ENCODE results near the gene TMEM178A. TPM values are rescaled to one million over a fixed set of nuclear protein-coding genes. Genes with fewer than 3 reads are reported as not detected.

Gene TMEM178A
- total RNA-seq, 2 experiments from 2014 or later: 0.25 to 0.38 TPM

DNA sequence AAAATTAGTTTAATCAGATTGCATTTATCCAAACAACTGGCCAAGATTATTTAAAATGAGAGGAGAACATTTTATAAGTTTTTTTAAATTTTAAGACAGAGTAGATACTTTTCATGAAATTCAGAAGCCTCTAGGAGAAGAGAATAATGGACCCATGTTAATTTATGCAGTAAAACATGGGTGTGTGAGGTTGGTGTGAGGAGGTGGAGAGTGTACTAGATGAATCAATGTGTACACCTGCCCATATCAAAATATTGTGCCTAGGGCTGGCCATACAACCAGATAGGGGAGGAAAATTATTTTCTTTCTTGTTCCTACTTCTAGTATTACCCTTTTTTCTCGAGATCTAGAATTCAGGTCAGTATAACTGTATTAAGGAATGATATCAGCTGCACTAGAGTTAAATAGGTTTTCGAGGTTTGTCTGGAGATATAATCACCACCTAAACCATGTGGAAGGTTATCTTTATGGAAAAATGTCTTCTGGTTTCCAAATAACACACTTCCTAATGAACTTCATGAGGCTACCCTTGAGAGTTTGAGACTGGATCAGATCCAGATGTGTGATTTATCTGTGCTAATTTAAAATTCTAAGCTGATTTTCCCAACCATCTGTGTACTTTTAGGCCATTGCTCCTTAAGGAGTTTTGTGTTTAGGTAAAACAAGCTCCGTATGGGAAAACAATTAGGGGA is 37.6 kb downstream of the TMEM178A start:
- no peaks in the 10 kb centered on the region for H3K36me3 ChIP-seq (ENCODE audit: insufficient read depth, low read length)
- TF ChIP-seq, protein P1, sequence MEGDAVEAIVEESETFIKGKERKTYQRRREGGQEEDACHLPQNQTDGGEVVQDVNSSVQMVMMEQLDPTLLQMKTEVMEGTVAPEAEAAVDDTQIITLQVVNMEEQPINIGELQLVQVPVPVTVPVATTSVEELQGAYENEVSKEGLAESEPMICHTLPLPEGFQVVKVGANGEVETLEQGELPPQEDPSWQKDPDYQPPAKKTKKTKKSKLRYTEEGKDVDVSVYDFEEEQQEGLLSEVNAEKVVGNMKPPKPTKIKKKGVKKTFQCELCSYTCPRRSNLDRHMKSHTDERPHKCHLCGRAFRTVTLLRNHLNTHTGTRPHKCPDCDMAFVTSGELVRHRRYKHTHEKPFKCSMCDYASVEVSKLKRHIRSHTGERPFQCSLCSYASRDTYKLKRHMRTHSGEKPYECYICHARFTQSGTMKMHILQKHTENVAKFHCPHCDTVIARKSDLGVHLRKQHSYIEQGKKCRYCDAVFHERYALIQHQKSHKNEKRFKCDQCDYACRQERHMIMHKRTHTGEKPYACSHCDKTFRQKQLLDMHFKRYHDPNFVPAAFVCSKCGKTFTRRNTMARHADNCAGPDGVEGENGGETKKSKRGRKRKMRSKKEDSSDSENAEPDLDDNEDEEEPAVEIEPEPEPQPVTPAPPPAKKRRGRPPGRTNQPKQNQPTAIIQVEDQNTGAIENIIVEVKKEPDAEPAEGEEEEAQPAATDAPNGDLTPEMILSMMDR (conservative IDR thresholded peaks at IDR 0.05; ENCODE audit: low read length): no peak
- no peak for TF ChIP-seq EZH2phosphoT487 (IDR thresholded peaks at IDR 0.05; ENCODE audit: borderline replicate concordance, low read depth, low read length)
- H3K4me1 ChIP-seq (ENCODE audit: insufficient read depth, low read length, poor library complexity, severe bottlenecking): no peaks in the 10 kb centered on the region
- H3K9me3 ChIP-seq (ENCODE audit: low read length): peaks cover 16% of the 10 kb centered on the region; the same call in 1 of the 2 replicates
- CTCF ChIA-PET (ENCODE audit: unreplicated experiment): no interaction called here
- no peaks in the 10 kb centered on the region for H4K20me1 ChIP-seq (ENCODE audit: insufficient read depth, low read length)
- no peak overlapping the region for H3K27ac ChIP-seq (ENCODE audit: low read depth, low read length, poor library complexity, severe bottlenecking)
- H3K9me2 ChIP-seq (ENCODE audit: insufficient read depth, low read length): no peaks in the 10 kb centered on the region
- no peak overlapping the region for H3K4me2 ChIP-seq (ENCODE audit: low read length)
- POLR2A ChIA-PET: interaction anchor here (1.1 to 1.2 kb wide), 2 partner anchors 83 to 683 kb away, joined by 3 read pairs; no protein-coding TSS in a partner anchor
- H3K4me3 ChIP-seq (ENCODE audit: low read depth, low read length, poor library complexity, severe bottlenecking): no peak overlapping the region
- intact Hi-C loops (cut with micrococcal nuclease; ENCODE audit: unreplicated experiment): no loop called here
- no peak overlapping the region for H2AFZ ChIP-seq (ENCODE audit: low read length)
- no peaks in the 10 kb centered on the region for H3K79me2 ChIP-seq (ENCODE audit: insufficient read depth, low read depth, low read length)
- no TSS peak for BruUV-seq (replicated peaks)
- no peak for DNase-seq (ENCODE audit: low spot score)

GRCh38 chr2:39704540-39704939 is 38.8 kb downstream of the TMEM178A start:
- no peaks in the 10 kb centered on the region for H3K4me1 ChIP-seq (ENCODE audit: insufficient read depth, low read length, poor library complexity, severe bottlenecking)
- H3K27ac ChIP-seq (ENCODE audit: low read depth, low read length, poor library complexity, severe bottlenecking): no peak overlapping the region
- TF ChIP-seq, protein P1 (conservative IDR thresholded peaks at IDR 0.05; ENCODE audit: low read length): no peak
- no peak for TF ChIP-seq EZH2phosphoT487 (IDR thresholded peaks at IDR 0.05; ENCODE audit: borderline replicate concordance, low read depth, low read length)
- H3K79me2 ChIP-seq (ENCODE audit: insufficient read depth, low read depth, low read length): no peaks in the 10 kb centered on the region
- H3K4me3 ChIP-seq (ENCODE audit: low read depth, low read length, poor library complexity, severe bottlenecking): no peak overlapping the region
- H2AFZ ChIP-seq (ENCODE audit: low read length): no peak overlapping the region
- DNase-seq (ENCODE audit: low spot score): no peak
- no peaks in the 10 kb centered on the region for H3K36me3 ChIP-seq (ENCODE audit: insufficient read depth, low read length)
- intact Hi-C loops (cut with micrococcal nuclease; ENCODE audit: unreplicated experiment): no loop called here
- peaks cover 16% of the 10 kb centered on the region; the same call in 1 of the 2 replicates for H3K9me3 ChIP-seq (ENCODE audit: low read length)
- BruUV-seq (replicated peaks): no TSS peak
- H3K9me2 ChIP-seq (ENCODE audit: insufficient read depth, low read length): no peaks in the 10 kb centered on the region
- H3K4me2 ChIP-seq (ENCODE audit: low read length): no peak overlapping the region
- CTCF ChIA-PET (ENCODE audit: unreplicated experiment): no interaction called here
- POLR2A ChIA-PET: interaction anchor here (0.5 to 1.2 kb wide), 5 partner anchors 9 to 685 kb away, joined by 3 read pairs; no protein-coding TSS in a partner anchor
- H4K20me1 ChIP-seq (ENCODE audit: insufficient read depth, low read length): no peaks in the 10 kb centered on the region

DNA sequence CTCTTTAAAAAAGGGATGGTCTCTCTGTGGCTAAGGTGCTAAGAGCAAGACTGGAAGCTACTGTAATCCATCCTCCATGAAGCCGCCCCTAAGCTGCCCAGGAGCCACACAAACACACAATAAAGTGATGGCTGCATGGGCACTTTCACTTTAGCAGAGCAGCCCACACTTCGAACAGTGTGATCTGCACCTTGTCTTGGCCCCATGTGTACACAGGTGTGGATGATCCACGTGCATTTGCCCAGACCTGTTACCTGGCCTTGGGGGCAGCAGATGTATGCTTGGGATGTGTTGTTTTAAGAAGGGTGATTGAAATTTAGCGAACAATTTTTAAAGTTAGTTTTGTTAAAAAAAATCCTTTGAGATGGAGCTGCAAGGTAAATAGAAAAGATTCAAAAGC is 39.9 kb downstream of the TMEM178A start:
- Histone ChIP-seq H3K36me3 (ENCODE audit: insufficient read depth, low read length) (no peaks in the 10 kb centered on the region), H2AFZ (ENCODE audit: low read length) (no peak overlapping the region), H3K4me3 (ENCODE audit: low read depth, low read length, poor library complexity, severe bottlenecking) (no peak overlapping the region), H3K4me1 (ENCODE audit: insufficient read depth, low read length, poor library complexity, severe bottlenecking) (no peaks in the 10 kb centered on the region), H3K9me3 (ENCODE audit: low read length) (peaks cover 16% of the 10 kb centered on the region; the same call in 1 of the 2 replicates), H4K20me1 (ENCODE audit: insufficient read depth, low read length) (no peaks in the 10 kb centered on the region), H3K27ac (ENCODE audit: low read depth, low read length, poor library complexity, severe bottlenecking) (no peak overlapping the region), H3K4me2 (ENCODE audit: low read length) (no peak overlapping the region), H3K79me2 (ENCODE audit: insufficient read depth, low read depth, low read length) (no peaks in the 10 kb centered on the region), H3K9me2 (ENCODE audit: insufficient read depth, low read length) (no peaks in the 10 kb centered on the region)
- BruUV-seq (replicated peaks): no TSS peak
- DNase-seq (ENCODE audit: low spot score): no peak
- TF ChIP-seq EZH2phosphoT487 (IDR thresholded peaks at IDR 0.05; ENCODE audit: borderline replicate concordance, low read depth, low read length): no peak
- ChIA-PET CTCF (ENCODE audit: unreplicated experiment) (no interaction called here), POLR2A (interaction anchor here (0.6 to 0.9 kb wide), 2 partner anchors 10 to 167 kb away, joined by 4 read pairs; no protein-coding TSS in a partner anchor)
- intact Hi-C loops (cut with micrococcal nuclease; ENCODE audit: unreplicated experiment): no loop called here
